HG02885 (cell line): ENCODE results near the gene ZFYVE28.

Experiments
- ATAC-seq: cut with Tn5 transposase; IDR thresholded peaks from one replicate; pipeline ENCODE4 v1.9.1; 2021; ENCODE audit warnings: mild to moderate bottlenecking; ENCODE audit not compliant: unreplicated experiment, poor library complexity

The ZFYVE28 gene

GRCh38 chr4:2265113-2266110 is 153.0 kb downstream of the ZFYVE28 start:
- ATAC-seq: no peak

GRCh38 chr4:2264481-2265041 is 153.9 kb downstream of the ZFYVE28 start:
- ATAC-seq: no peak

GRCh38 chr4:2263926-2264321 is 154.5 kb downstream of the ZFYVE28 start:
- ATAC-seq: no peak

- ATAC-seq: no peak
Observed at GRCh38 chr4:2262944-2263250, 155.5 kb downstream of the ZFYVE28 start.

GRCh38 chr4:2262145-2262943 is 156.1 kb downstream of the ZFYVE28 start:
- ATAC-seq: peak; percentile 89

- no peak for ATAC-seq
Observed at GRCh38 chr4:2261853-2262144, 156.6 kb downstream of the ZFYVE28 start, which contains the start of gene MXD4. TSS of gene MXD4 (minus strand) at chr4:2262109. CDS start at chr4:2261980, 129 bp downstream.

GRCh38 chr4:2261110-2261852 is 157.2 kb downstream of the ZFYVE28 start:
- peak; percentile 31 for ATAC-seq

GRCh38 chr4:2260344-2261109 is 157.9 kb downstream of the ZFYVE28 start:
- ATAC-seq: no peak

GRCh38 chr4:2259541-2260343 is 158.7 kb downstream of the ZFYVE28 start:
- ATAC-seq: no peak

GRCh38 chr4:2259036-2259540 is 159.4 kb downstream of the ZFYVE28 start:
- ATAC-seq: no peak

- ATAC-seq: no peak
Observed at GRCh38 chr4:2258091-2259035, 160.1 kb downstream of the ZFYVE28 start.

GRCh38 chr4:2257361-2258081 is 160.9 kb downstream of the ZFYVE28 start:
- ATAC-seq: no peak

- no peak for ATAC-seq
Observed at GRCh38 chr4:2256781-2257191, 161.7 kb downstream of the ZFYVE28 start.

GRCh38 chr4:2256156-2256731 is 162.2 kb downstream of the ZFYVE28 start:
- no peak for ATAC-seq

GRCh38 chr4:2255501-2256155 is 162.8 kb downstream of the ZFYVE28 start:
- no peak for ATAC-seq
